Activated B cell treated with CpG ODN at 0.5 μM for 24 hours (primary cell): ENCODE measurements around the gene PRKAR1B. TPM values are rescaled to one million over a fixed set of nuclear protein-coding genes. Genes with fewer than 3 reads are reported as not detected.

Source experiments
- ATAC-seq: fragments of 200-7000 bp; cut with Tn5 transposase; one replicate; pipeline ENCODE4 v1.10.0; 2021; ENCODE audit warnings: low read depth, mild to moderate bottlenecking, moderate library complexity
- CTCF ChIA-PET: fragments of 350-600 bp; sonication (Branson Sonifier 250); formaldehyde crosslinking; loops from one replicate; lab custom pipeline; 2021; ENCODE audit warnings: antibody characterized with exemption; lab: Charles Lee
- POLR2A ChIA-PET: fragments of 350-600 bp; sonication (Branson Sonifier 250); formaldehyde crosslinking; loops from one replicate; lab custom pipeline; 2021; ENCODE audit warnings: antibody characterized with exemption; lab: Charles Lee
- DNase-seq: peaks from one replicate; pipeline ENCODE4 v3.0.0; 2022
- H3K27ac Mint-ChIP-seq: one replicate; pipeline ENCODE4 v1.8.0; 2020; ENCODE audit warnings: mixed read lengths
- H3K27me3 Mint-ChIP-seq: one replicate; pipeline ENCODE4 v1.8.0; 2021; ENCODE audit warnings: mixed read lengths
- H3K36me3 Mint-ChIP-seq: one replicate; pipeline ENCODE4 v1.8.0; 2021; ENCODE audit warnings: low read depth, mixed read lengths
- H3K4me1 Mint-ChIP-seq: one replicate; pipeline ENCODE4 v1.8.0; 2021; ENCODE audit warnings: mixed read lengths
- H3K4me3 Mint-ChIP-seq: one replicate; pipeline ENCODE4 v1.8.0; 2020; ENCODE audit warnings: mild to moderate bottlenecking, mixed read lengths
- H3K9me3 Mint-ChIP-seq: one replicate; pipeline ENCODE4 v1.8.0; 2020; ENCODE audit warnings: mixed read lengths
- CTCF ChIP-seq: fragments of 200-600 bp; IDR thresholded peaks from one replicate; pipeline ENCODE4 v1.8.0; 2022; ENCODE audit warnings: antibody characterized with exemption, mild to moderate bottlenecking
- intact Hi-C: fragments of 100-400 bp; cut with micrococcal nuclease; formaldehyde crosslinking; loops from one replicate; pipeline ENCODE4 v1.15.1; 2024
- total RNA-seq: library from RNA; stranded (reverse); gene quantifications from 2 replicates; pipeline ENCODE4 v1.2.3, GENCODE V29; 2022

The PRKAR1B gene
- total RNA-seq, 1 donor from 2014 or later, result 17.5 TPM

- DNase-seq (peak; percentile 87), ATAC-seq (peak; percentile 89)
- ChIA-PET POLR2A (interaction anchor here (0.6 to 2.0 kb wide), 3 partner anchors 23 to 125 kb away, joined by 4 to 6 read pairs (median 5); no protein-coding TSS in a partner anchor), CTCF (no interaction called here)
- H3K4me1 Mint-ChIP-seq, result peaks cover 22% of the 10 kb centered on the region
- intact Hi-C loops, result loop anchor here (1.0 to 5.0 kb wide), 6 partner anchors 87 to 404 kb away; partner anchors contain the start of gene GET4
- H3K36me3 Mint-ChIP-seq, result peaks cover 25% of the 10 kb centered on the region
- no peak for TF ChIP-seq CTCF
- H3K4me3 Mint-ChIP-seq, result peak within 1 kb of the TSS; percentile 83
- H3K9me3 Mint-ChIP-seq, result peaks cover 3% of the 10 kb centered on the region
- no peaks in the 10 kb centered on the region for H3K27me3 Mint-ChIP-seq
- H3K27ac Mint-ChIP-seq, result peak within 1 kb of the TSS; percentile 65
These were observed 812 bp downstream of the PRKAR1B start, which contains the start of gene DNAAF5 for GRCh38 chr7:726084-726853. Gene DNAAF5 (plus strand): TSS chr7:726699. CDS start chr7:726721, 22 bp downstream.

GRCh38 chr7:725223-726005 lies 1.7 kb downstream of the PRKAR1B start:
- H3K27me3 Mint-ChIP-seq, result no peaks in the 10 kb centered on the region
- intact Hi-C loops, result loop anchor here (1.0 to 5.0 kb wide), 6 partner anchors 87 to 403 kb away; partner anchors contain the start of gene GET4
- ChIA-PET CTCF (no interaction called here), POLR2A (no interaction called here)
- no peak for DNase-seq
- peaks cover 22% of the 10 kb centered on the region for H3K4me1 Mint-ChIP-seq
- H3K36me3 Mint-ChIP-seq, result peaks cover 18% of the 10 kb centered on the region
- no peak for TF ChIP-seq CTCF
- H3K4me3 Mint-ChIP-seq, result peak overlapping the region; percentile 83
- H3K9me3 Mint-ChIP-seq, result peaks cover 5% of the 10 kb centered on the region
- ATAC-seq, result no peak
- peak overlapping the region; percentile 30 for H3K27ac Mint-ChIP-seq

- POLR2A ChIA-PET, result no interaction called here
- H3K27me3 Mint-ChIP-seq, result no peaks in the 10 kb centered on the region
- no peak for TF ChIP-seq CTCF
- intact Hi-C loops, result no loop called here
- no peak for DNase-seq
- H3K27ac Mint-ChIP-seq, result no peak overlapping the region
- H3K9me3 Mint-ChIP-seq, result peaks cover 5% of the 10 kb centered on the region
- H3K4me1 Mint-ChIP-seq, result peaks cover 22% of the 10 kb centered on the region
- no peak overlapping the region for H3K4me3 Mint-ChIP-seq
- ATAC-seq, result no peak
- H3K36me3 Mint-ChIP-seq, result peaks cover 9% of the 10 kb centered on the region
- CTCF ChIA-PET, result no interaction called here
These were observed 2.8 kb downstream of the PRKAR1B start for GRCh38 chr7:724298-724697.

GRCh38 chr7:723541-723940 lies 3.5 kb downstream of the PRKAR1B start:
- no peaks in the 10 kb centered on the region for H3K27me3 Mint-ChIP-seq
- ATAC-seq (no peak), DNase-seq (no peak)
- peaks cover 9% of the 10 kb centered on the region for H3K36me3 Mint-ChIP-seq
- no peak overlapping the region for H3K4me3 Mint-ChIP-seq
- peaks cover 5% of the 10 kb centered on the region for H3K9me3 Mint-ChIP-seq
- CTCF ChIA-PET, result no interaction called here
- no peak overlapping the region for H3K27ac Mint-ChIP-seq
- H3K4me1 Mint-ChIP-seq, result peaks cover 21% of the 10 kb centered on the region
- intact Hi-C loops, result no loop called here
- TF ChIP-seq CTCF, result no peak
- POLR2A ChIA-PET, result no interaction called here
